HG02973 (cell line): ENCODE data around the gene ZNF536.
"Not testable (repeated sequence)": the region's sequence is repeated elsewhere in the genome, so short reads cannot be mapped to it uniquely, and the experiment has no call there.

ENCODE experiments used
- ATAC-seq: cut with Tn5 transposase; IDR thresholded peaks from one replicate; pipeline ENCODE4 v1.9.1; 2021; ENCODE audit warnings: moderate library complexity; ENCODE audit not compliant: unreplicated experiment

Gene ZNF536

GRCh38 chr19:30340771-30341561 is 31.2 kb upstream of the ZNF536 start:
- ATAC-seq: no peak

- no peak for ATAC-seq
Observed at GRCh38 chr19:30341611-30342201, 30.5 kb upstream of the ZNF536 start.

- ATAC-seq: no peak
Observed at GRCh38 chr19:30342901-30343300, 29.3 kb upstream of the ZNF536 start.

DNA sequence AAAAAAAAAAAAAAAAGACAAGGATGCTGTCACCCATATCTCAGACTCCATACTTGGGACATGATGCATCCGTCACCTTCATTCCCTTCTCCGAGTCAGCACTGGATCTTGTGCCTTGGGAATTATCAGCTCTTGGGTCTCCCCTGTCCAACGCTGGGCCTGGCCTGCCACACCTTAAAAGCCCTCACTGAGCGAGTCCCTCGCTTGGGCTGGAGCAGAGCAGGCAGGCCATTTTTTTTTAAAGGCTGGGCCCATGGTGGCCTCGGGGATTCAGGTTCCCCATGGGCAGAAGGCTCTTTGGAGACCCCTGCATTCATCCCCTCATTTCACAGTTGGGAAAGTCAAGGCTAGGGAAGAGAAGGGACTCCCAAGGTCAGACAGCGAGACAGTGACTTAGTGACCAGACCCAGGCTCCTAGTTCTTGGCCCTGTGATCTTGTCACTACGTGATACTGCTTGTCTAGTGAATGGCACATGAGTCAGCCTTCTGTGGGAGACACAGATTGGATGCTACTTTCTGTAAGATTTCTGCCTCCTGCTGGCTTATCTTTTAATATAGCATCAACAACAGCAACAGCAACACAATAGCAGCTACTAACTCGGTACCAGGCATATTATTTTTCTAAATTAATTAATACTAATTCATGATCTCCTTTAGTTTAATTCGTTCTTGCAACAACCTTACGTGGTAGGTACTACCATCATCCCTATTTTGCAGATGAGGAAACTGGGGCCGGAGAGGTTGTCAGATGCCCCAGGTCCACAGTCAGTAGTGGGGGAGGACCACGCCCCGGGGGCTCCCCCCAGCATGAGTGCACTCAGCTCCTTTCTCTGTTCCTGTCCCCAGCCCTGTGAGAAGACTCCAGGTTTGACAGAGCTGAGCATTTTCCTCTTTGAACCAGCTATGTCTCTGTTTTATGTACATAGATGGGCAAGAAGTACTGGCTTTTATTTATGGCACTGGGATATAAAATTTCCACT is 27.4 kb upstream of the ZNF536 start:
- no peak for ATAC-seq

GRCh38 chr19:30345686-30346085 is 26.5 kb upstream of the ZNF536 start:
- no peak for ATAC-seq

GRCh38 chr19:30346468-30346867 is 25.7 kb upstream of the ZNF536 start:
- not testable (repeated sequence) for ATAC-seq

DNA sequence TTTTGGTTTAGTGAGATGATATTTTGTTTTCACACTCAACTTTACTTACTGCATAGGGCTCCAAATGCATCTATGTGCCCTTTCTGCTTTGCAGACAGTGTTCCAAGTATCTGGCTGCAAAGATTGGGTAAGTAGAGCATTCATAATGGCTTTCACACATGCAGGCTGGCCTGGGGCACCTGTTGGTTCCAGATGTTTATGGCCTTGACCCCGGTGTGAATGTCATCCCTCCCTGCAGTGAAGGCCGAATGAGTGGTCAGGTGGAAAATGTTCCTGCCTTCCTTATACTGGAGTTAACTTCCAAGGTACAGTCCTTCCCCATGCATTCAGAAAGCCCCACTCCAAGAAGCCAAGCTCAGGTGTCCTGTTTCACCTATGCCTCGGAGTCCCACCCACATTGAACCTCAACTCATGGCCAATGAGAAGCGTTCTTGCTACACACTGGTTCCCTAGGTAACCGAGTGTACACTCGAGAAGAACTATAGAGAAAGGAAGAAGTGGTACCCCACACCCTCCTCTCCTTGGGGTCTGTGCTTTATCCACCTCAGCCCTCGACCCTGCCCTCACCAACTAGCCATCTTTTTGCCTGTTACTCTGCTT is 23.0 kb upstream of the ZNF536 start:
- ATAC-seq: no peak

- no peak for ATAC-seq
Observed at GRCh38 chr19:30350692-30351663, 21.2 kb upstream of the ZNF536 start.

GRCh38 chr19:30351774-30352173 is 20.4 kb upstream of the ZNF536 start:
- ATAC-seq: no peak

DNA sequence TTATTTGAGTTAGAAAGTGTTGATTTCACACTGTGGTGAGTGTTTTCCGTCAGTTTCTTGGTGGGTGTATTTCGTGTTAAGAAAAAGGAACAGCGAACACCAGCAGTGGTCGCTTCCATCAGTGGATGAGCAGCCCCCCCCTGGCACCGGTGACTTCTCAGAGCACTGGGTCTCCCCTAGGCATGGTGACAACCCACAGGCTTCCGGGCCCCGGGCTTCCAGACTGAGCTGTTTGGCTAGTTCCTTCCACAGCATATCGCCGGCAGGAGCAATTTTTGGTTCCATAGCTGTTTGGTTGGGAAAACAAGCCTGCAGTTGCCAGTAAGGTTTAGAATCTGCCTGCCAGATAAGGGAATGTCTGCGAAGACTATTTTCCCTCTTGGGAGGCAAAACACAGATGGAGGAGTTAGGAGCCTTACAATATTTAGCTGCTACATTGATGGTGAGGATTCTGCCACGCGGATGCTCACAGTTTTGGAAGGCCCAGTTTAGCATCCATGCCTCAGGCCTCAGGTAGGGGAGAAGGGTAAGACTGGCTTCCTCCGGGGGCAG is 18.7 kb upstream of the ZNF536 start:
- ATAC-seq: no peak

- no peak for ATAC-seq
Observed at GRCh38 chr19:30355586-30355985, 16.6 kb upstream of the ZNF536 start.

- ATAC-seq: no peak
Observed at GRCh38 chr19:30356951-30357579, 15.1 kb upstream of the ZNF536 start.

GRCh38 chr19:30357580-30357954 is 14.6 kb upstream of the ZNF536 start:
- no peak for ATAC-seq

- no peak for ATAC-seq
Observed at GRCh38 chr19:30358319-30358718, 13.9 kb upstream of the ZNF536 start.

GRCh38 chr19:30358821-30359580 is 13.2 kb upstream of the ZNF536 start:
- no peak for ATAC-seq

GRCh38 chr19:30359936-30360335 is 12.2 kb upstream of the ZNF536 start:
- no peak for ATAC-seq

DNA sequence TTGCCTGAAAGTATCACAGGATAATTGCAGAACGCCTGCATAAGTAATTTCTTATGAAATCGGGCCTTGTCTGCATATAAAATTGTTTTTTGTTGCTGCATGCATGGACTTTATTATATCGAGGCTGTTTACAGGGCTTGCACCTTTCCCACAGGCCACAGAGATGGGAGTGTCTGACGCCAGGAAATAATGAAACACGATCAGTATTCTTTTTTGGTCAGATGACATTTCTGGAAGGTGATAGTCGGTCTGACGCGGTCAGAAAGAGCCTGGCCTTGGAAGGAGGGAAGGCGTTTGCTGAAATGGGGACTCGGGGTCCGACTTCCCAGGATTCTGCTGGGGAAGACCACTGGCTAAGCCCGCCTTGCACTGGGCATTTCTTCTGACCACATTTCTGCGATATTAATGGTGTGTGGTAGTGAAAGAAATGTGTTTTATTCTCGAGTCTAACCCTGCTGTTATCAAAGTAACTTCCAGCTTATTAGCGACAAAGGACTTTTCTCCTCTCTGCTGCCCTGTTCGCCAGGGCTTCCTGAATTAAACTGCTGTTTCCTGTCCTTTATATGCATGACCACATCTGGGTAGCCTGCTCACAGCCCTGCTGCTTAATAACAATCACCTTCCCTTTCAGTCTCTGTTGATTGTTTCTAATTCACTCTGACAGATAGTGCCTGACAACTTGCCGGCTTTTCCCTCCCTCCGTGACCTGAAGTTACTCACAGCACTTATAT is 11.6 kb upstream of the ZNF536 start:
- ATAC-seq: no peak

DNA sequence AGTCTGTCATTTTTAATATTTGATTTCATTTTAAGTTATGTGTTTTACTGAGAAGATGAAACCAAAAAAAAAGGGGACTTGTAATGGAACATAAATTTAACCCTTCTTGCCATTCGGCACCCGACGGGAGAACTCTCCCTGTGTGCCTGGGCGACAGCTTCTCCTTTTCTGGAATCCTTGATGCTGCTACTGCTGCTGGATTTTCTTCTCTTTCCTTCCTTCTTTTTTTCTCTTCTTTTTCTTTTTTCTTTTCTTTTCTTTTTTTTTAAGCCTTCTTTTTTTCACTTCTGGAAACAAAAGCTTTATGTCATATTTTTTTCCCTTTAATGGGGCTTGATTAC is 11.1 kb upstream of the ZNF536 start:
- ATAC-seq: no peak
